Thyroid gland (tissue), 4 donors: ENCODE data around the gene PRRG2. TPM values are rescaled to one million over a fixed set of nuclear protein-coding genes. Genes with fewer than 3 reads are reported as not detected.

Experiments
- DNase-seq, 2 donors: peaks; one replicate each; pipeline ENCODE4 v3.0.0-alpha.2; 2019
- H3K27ac ChIP-seq, 3 donors: fragments of 200-600 bp; sonication (generic); 1 replicate in 2 of 3; 2 replicates in 1 of 3; pipeline ENCODE4 v1.5.1; 2016 to 2019; ENCODE audit warnings: mild to moderate bottlenecking in 1 of 3, moderate library complexity in 1 of 3
- H3K27me3 ChIP-seq: fragments of 200-600 bp; sonication (generic); one replicate; pipeline ENCODE4 v1.5.1; 2019
- H3K36me3 ChIP-seq, 2 donors: fragments of 200-600 bp; sonication (generic); one replicate each; pipeline ENCODE4 v1.5.1; 2016 to 2019
- H3K4me1 ChIP-seq, 2 donors: fragments of 200-600 bp; sonication (generic); one replicate each; pipeline ENCODE4 v1.5.1; 2017 to 2019
- H3K4me3 ChIP-seq, 3 donors: fragments of 200-600 bp; sonication (generic); replicated peaks in 1 of 3; 1 replicate in 2 of 3; 2 replicates in 1 of 3; pipeline ENCODE4 v1.5.1; 2016; ENCODE audit warnings: mild to moderate bottlenecking in 1 of 3
- H3K9me3 ChIP-seq: fragments of 200-600 bp; sonication (generic); one replicate; pipeline ENCODE4 v1.5.1; 2017
- CTCF ChIP-seq, 6 experiments: fragments of 200-600 bp in 3 of 6; fragments of 450-650 bp in 3 of 6; sonication (generic) in 3 of 6; IDR thresholded peaks; one replicate each; pipeline ENCODE4 v1.5.1; 2016 to 2019; ENCODE audit warnings: antibody characterized with exemption in 6 of 6, mild to moderate bottlenecking in 2 of 6, inconsistent platforms in 1 of 6, moderate library complexity in 1 of 6
- POLR2A ChIP-seq, 2 donors: fragments of 450-650 bp; IDR thresholded peaks; one replicate each; pipeline ENCODE4 v1.6.1; 2017; ENCODE audit warnings: antibody characterized with exemption in 2 of 2, mild to moderate bottlenecking in 2 of 2, moderate library complexity in 1 of 2
- WGBS, 2 donors: methylation state at CpG; one replicate each; pipeline ENCODE4 v1.1.5; 2017; 5-methylcytosine and 5-hydroxymethylcytosine counted together
- intact Hi-C: fragments of 100-400 bp; cut with DNase I; formaldehyde crosslinking; loops from one replicate; pipeline ENCODE4 v1.15.1; 2023
- total RNA-seq, 4 donors: library from RNA; depleted of rRNA; stranded (reverse); fragments of >200 nt; gene quantifications; one replicate each; pipeline ENCODE4 v1.2.3, GENCODE V29; 2016

Gene PRRG2
- total RNA-seq, 4 donors from 2014 or later, result 8.9 to 29.6 (median 25.0) TPM

GRCh38 chr19:49544154-49544553 is 37.0 kb upstream of the PRRG2 start:
- 86 to 87% methylated on average over 5 of the region's 5 CpGs for WGBS, 2 donors
- Histone ChIP-seq H3K36me3 (no peaks in the 10 kb centered on the region), H3K9me3 (no peaks in the 10 kb centered on the region), H3K4me1 (no peaks in the 10 kb centered on the region), H3K4me3 (no peak overlapping the region), H3K27me3 (no peaks in the 10 kb centered on the region), H3K27ac (no peak overlapping the region)
- DNase-seq, result no peak
- no peak for TF ChIP-seq CTCF (IDR thresholded peaks at IDR 0.05)
- TF ChIP-seq POLR2A (IDR thresholded peaks at IDR 0.05), result no peak
- intact Hi-C loops, result no loop called here

GRCh38 chr19:49546825-49547565 is 34.1 kb upstream of the PRRG2 start:
- Histone ChIP-seq H3K36me3 (no peaks in the 10 kb centered on the region), H3K9me3 (no peaks in the 10 kb centered on the region), H3K4me1 (no peaks in the 10 kb centered on the region), H3K27me3 (no peaks in the 10 kb centered on the region), H3K4me3 (no peak overlapping the region), H3K27ac (no peak overlapping the region)
- intact Hi-C loops, result loop anchor here (2.0 to 5.0 kb wide), 2 partner anchors 44 to 155 kb away; no protein-coding TSS in a partner anchor
- WGBS, 2 donors, result 10 to 11% methylated on average over 9 of the region's 9 CpGs
- peak; percentile 65 to 69 for DNase-seq
- TF ChIP-seq POLR2A (IDR thresholded peaks at IDR 0.05) (no peak), CTCF (IDR thresholded peaks at IDR 0.05) (peak; percentile 74 to 93 (median 80))

DNA sequence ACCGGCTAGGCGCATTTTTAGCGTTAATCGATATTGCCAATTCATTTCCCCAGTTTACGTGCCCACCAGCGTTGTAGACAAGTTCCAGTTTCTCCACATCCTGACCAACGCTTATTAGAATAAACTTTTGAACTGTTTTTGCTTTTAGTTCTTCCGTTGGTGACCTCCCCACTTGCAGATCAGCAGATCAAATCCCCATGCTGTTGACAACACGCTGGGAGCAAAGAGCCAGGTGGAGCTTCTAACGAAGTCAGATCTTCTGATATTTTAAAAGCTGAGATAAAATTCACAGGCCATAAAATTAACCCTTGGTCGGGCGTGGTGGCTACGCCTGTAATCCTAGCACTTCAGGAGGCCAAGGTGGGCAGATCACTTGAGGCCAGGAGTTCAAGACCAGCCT is 32.1 kb upstream of the PRRG2 start:
- TF ChIP-seq POLR2A (IDR thresholded peaks at IDR 0.05) (no peak), CTCF (IDR thresholded peaks at IDR 0.05) (no peak)
- H3K36me3 ChIP-seq, result no peaks in the 10 kb centered on the region
- intact Hi-C loops, result loop anchor here (5.0 kb wide), 1 partner anchor 157 kb away; no protein-coding TSS in a partner anchor
- H3K27ac ChIP-seq, result no peak overlapping the region
- H3K4me3 ChIP-seq, result no peak overlapping the region
- H3K9me3 ChIP-seq, result no peaks in the 10 kb centered on the region
- H3K4me1 ChIP-seq, result peaks cover 0 to 5% of the 10 kb centered on the region in 2 donors
- no peaks in the 10 kb centered on the region for H3K27me3 ChIP-seq
- DNase-seq, result no peak
- WGBS, 2 donors, result 74 to 78% methylated on average over 13 of the region's 13 CpGs

- 90 to 91% methylated on average over 7 of the region's 7 CpGs for WGBS, 2 donors
Measured at GRCh38 chr19:49551531-49551930, 29.6 kb upstream of the PRRG2 start.

More at GRCh38 chr19:49551531-49551930, 29.6 kb upstream of the PRRG2 start:
- intact Hi-C loops, result no loop called here
- Histone ChIP-seq H3K27me3 (no peaks in the 10 kb centered on the region), H3K4me1 (peaks cover 0 to 7% of the 10 kb centered on the region in 2 donors), H3K9me3 (no peaks in the 10 kb centered on the region), H3K27ac (no peak overlapping the region), H3K4me3 (no peak overlapping the region), H3K36me3 (peaks cover 3 to 4% of the 10 kb centered on the region in 2 donors)
- no peak for DNase-seq
- TF ChIP-seq POLR2A (IDR thresholded peaks at IDR 0.05) (no peak), CTCF (IDR thresholded peaks at IDR 0.05) (no peak)
